Measurements from ENCODE around the gene EIF2B1. TPM values are rescaled to one million over a fixed set of nuclear protein-coding genes. Genes with fewer than 3 reads are reported as not detected.

Gene EIF2B1
- total and polyA plus RNA-seq, 12 donors = 36.2 to 171 (median 55.8) TPM

- intact Hi-C loops (cut with DNase I) = no loop called here
- Histone ChIP-seq H3K4me3 (no peak overlapping the region), H3K27me3 (no peaks in the 10 kb centered on the region), H3K27ac (no peak overlapping the region), H3K36me3 (replicated peaks in 1 of 2) (peaks cover 0 to 51% of the 10 kb centered on the region in 2 donors), H3K9me3 (replicated peaks in 1 of 3) (no peaks in the 10 kb centered on the region), H3K4me1 (replicated peaks in 1 of 2) (no peaks in the 10 kb centered on the region)
- WGBS, 4 donors = 87 to 93% (median 89%) methylated on average over 5 of the region's 5 CpGs
- TF ChIP-seq POLR2A (IDR thresholded peaks at IDR 0.05) (no peak), CTCF (IDR thresholded peaks at IDR 0.05) (no peak)
- DNase-seq = no peak
Observed at GRCh38 chr12:123655420-123655819, 21.9 kb upstream of the EIF2B1 start.

- Histone ChIP-seq H3K9me3 (replicated peaks in 1 of 3) (no peaks in the 10 kb centered on the region), H3K27me3 (no peaks in the 10 kb centered on the region), H3K4me1 (replicated peaks in 1 of 2) (no peaks in the 10 kb centered on the region), H3K4me3 (no peak overlapping the region), H3K27ac (no peak overlapping the region), H3K36me3 (replicated peaks in 1 of 2) (peaks cover 0 to 46% of the 10 kb centered on the region in 2 donors)
- intact Hi-C loops (cut with DNase I) = no loop called here
- WGBS, 4 donors = 92 to 97% (median 95%) methylated on average over 4 of the region's 4 CpGs
- TF ChIP-seq CTCF (IDR thresholded peaks at IDR 0.05) (no peak), POLR2A (IDR thresholded peaks at IDR 0.05) (no peak)
- no peak for DNase-seq
Observed at GRCh38 chr12:123654129-123654701, 20.7 kb upstream of the EIF2B1 start.

GRCh38 chr12:123648401-123648800 lies 14.9 kb upstream of the EIF2B1 start:
- no peak for DNase-seq
- H3K9me3 ChIP-seq (replicated peaks in 1 of 3) = no peaks in the 10 kb centered on the region
- no peaks in the 10 kb centered on the region for H3K4me1 ChIP-seq (replicated peaks in 1 of 2)
- no peak overlapping the region for H3K27ac ChIP-seq
- peaks cover 0 to 62% of the 10 kb centered on the region in 2 donors for H3K36me3 ChIP-seq (replicated peaks in 1 of 2)
- H3K4me3 ChIP-seq = no peak overlapping the region
- intact Hi-C loops (cut with DNase I) = no loop called here
- 90 to 95% (median 92%) methylated on average over 5 of the region's 5 CpGs for WGBS, 4 donors
- no peaks in the 10 kb centered on the region for H3K27me3 ChIP-seq
- TF ChIP-seq POLR2A (IDR thresholded peaks at IDR 0.05) = no peak
- no peak for TF ChIP-seq CTCF (IDR thresholded peaks at IDR 0.05)

GRCh38 chr12:123645878-123646277 lies 12.4 kb upstream of the EIF2B1 start:
- H3K27ac ChIP-seq = no peak overlapping the region
- TF ChIP-seq CTCF (IDR thresholded peaks at IDR 0.05) (no peak), POLR2A (IDR thresholded peaks at IDR 0.05) (no peak)
- H3K4me3 ChIP-seq = no peak overlapping the region
- 79 to 93% (median 88%) methylated on average over 5 of the region's 5 CpGs for WGBS, 4 donors
- intact Hi-C loops (cut with DNase I) = no loop called here
- no peaks in the 10 kb centered on the region for H3K9me3 ChIP-seq (replicated peaks in 1 of 3)
- no peak for DNase-seq
- no peaks in the 10 kb centered on the region for H3K27me3 ChIP-seq
- H3K4me1 ChIP-seq (replicated peaks in 1 of 2) = no peaks in the 10 kb centered on the region
- peaks cover 0 to 49% of the 10 kb centered on the region in 2 donors for H3K36me3 ChIP-seq (replicated peaks in 1 of 2)
